IMR-90 (cell line): ENCODE measurements around the gene STXBP2. TPM values are rescaled to one million over a fixed set of nuclear protein-coding genes. Genes with fewer than 3 reads are reported as not detected.
A peak's percentile ranks its signal among the peaks of the same experiment; 100 is the strongest.

Source experiments
- ATAC-seq: fragments of 200-7000 bp; cut with Tn5 transposase; 2 replicates; pipeline ENCODE4 v1.9.1; 2020; ENCODE audit warnings: low read depth, mild to moderate bottlenecking, moderate library complexity
- BruUV-seq: library from RNA; stranded (reverse); fragments of 400-500 nt; replicated peaks from 2 replicates; lab custom pipeline; 2021; lab: Mats Ljungman, UMichigan
- CTCF ChIA-PET: fragments of 300-600 bp; formaldehyde crosslinking; extraction: SDS; loops from one replicate; lab custom pipeline; 2021; ENCODE audit warnings: antibody characterized with exemption; lab: Yijun Ruan, JAX
- POLR2A ChIA-PET: fragments of 300-600 bp; sonication (Branson Sonifier 250); formaldehyde crosslinking; loops from one replicate; lab custom pipeline; 2022; ENCODE audit warnings: antibody characterized with exemption; ENCODE audit not compliant: unreplicated experiment; lab: Charles Lee
- DNase-seq: peaks from one replicate; pipeline ENCODE4 v3.0.0; 2013
- H2AFZ ChIP-seq: replicated peaks from 2 replicates; pipeline ENCODE3; 2013; ENCODE audit warnings: low read length, mild to moderate bottlenecking; ENCODE audit not compliant: poor library complexity
- H2AK5ac ChIP-seq: 2 replicates; pipeline ENCODE4 v1.6.1; 2013; ENCODE audit warnings: low read depth, low read length, inconsistent platforms
- H2AK9ac ChIP-seq: replicated peaks from 2 replicates; pipeline ENCODE3; 2013; ENCODE audit warnings: mild to moderate bottlenecking, low read depth, low read length, moderate library complexity; ENCODE audit not compliant: poor library complexity
- H2BK120ac ChIP-seq: 2 replicates; pipeline ENCODE4 v1.6.1; 2013; ENCODE audit warnings: low read depth, low read length, inconsistent platforms
- H2BK15ac ChIP-seq: 3 replicates; pipeline ENCODE4 v1.6.1; 2013; ENCODE audit warnings: low read depth, low read length, inconsistent platforms
- H2BK20ac ChIP-seq: 2 replicates; pipeline ENCODE4 v1.6.1; 2013; ENCODE audit warnings: low read depth, mild to moderate bottlenecking, inconsistent platforms, low read length, moderate library complexity
- H2BK5ac ChIP-seq: 2 replicates; pipeline ENCODE4 v1.6.1; 2013; ENCODE audit warnings: mild to moderate bottlenecking, low read depth, low read length, inconsistent platforms; ENCODE audit not compliant: poor library complexity, severe bottlenecking
- H3K14ac ChIP-seq: replicated peaks from 2 replicates; pipeline ENCODE4 v1.6.1; 2013; ENCODE audit warnings: low read depth, low read length, inconsistent platforms
- H3K18ac ChIP-seq: 2 replicates; pipeline ENCODE4 v1.6.1; 2013; ENCODE audit warnings: low read depth, low read length, control low read depth
- H3K23ac ChIP-seq: 2 replicates; pipeline ENCODE4 v1.6.1; 2013; ENCODE audit warnings: low read depth, low read length, inconsistent platforms
- H3K27ac ChIP-seq: 2 replicates; pipeline ENCODE4 v1.5.1; 2013; ENCODE audit warnings: mild to moderate bottlenecking, control low read depth, low read length; ENCODE audit not compliant: insufficient read depth
- H3K27me3 ChIP-seq: 2 replicates; pipeline ENCODE4 v1.6.1; 2013; ENCODE audit warnings: low read length; ENCODE audit not compliant: control insufficient read depth, insufficient read depth
- H3K36me3 ChIP-seq: 2 replicates; pipeline ENCODE4 v1.6.1; 2013; ENCODE audit warnings: low read length, mixed read lengths; ENCODE audit not compliant: control insufficient read depth, insufficient read depth
- H3K4ac ChIP-seq: 2 replicates; pipeline ENCODE4 v1.6.1; 2013; ENCODE audit warnings: low read depth, low read length, inconsistent platforms
- H3K4me1 ChIP-seq: 2 replicates; pipeline ENCODE4 v1.6.1; 2013; ENCODE audit warnings: low read length, mixed read lengths; ENCODE audit not compliant: control insufficient read depth, insufficient read depth
- H3K4me2 ChIP-seq: 2 replicates; pipeline ENCODE4 v1.6.1; 2013; ENCODE audit warnings: low read depth, mild to moderate bottlenecking, control low read depth, low read length, moderate library complexity
- H3K4me3 ChIP-seq: 2 replicates; pipeline ENCODE4 v1.5.1; 2013; ENCODE audit warnings: low read depth, mild to moderate bottlenecking, control low read depth, low read length, moderate library complexity; ENCODE audit not compliant: insufficient read depth
- H3K56ac ChIP-seq: 2 replicates; pipeline ENCODE4 v1.6.1; 2013; ENCODE audit warnings: low read length, inconsistent platforms; ENCODE audit not compliant: insufficient read depth; ENCODE audit errors: extremely low read depth
- H3K79me1 ChIP-seq, 2 experiments: 2 replicates each; pipeline ENCODE4 v1.6.1; 2013; ENCODE audit warnings: low read length in 2 of 2, inconsistent platforms in 1 of 2, low read depth in 1 of 2
- H3K9ac ChIP-seq: 2 replicates; pipeline ENCODE4 v1.6.1; 2013; ENCODE audit warnings: low read depth, low read length, control low read depth
- H3K9me1 ChIP-seq: 2 replicates; pipeline ENCODE4 v1.6.1; 2013; ENCODE audit warnings: low read length, inconsistent platforms; ENCODE audit not compliant: insufficient read depth
- H3K9me3 ChIP-seq: 2 replicates; pipeline ENCODE4 v1.6.1; 2013; ENCODE audit warnings: low read length; ENCODE audit not compliant: control insufficient read depth, insufficient read depth
- H4K20me1 ChIP-seq: 2 replicates; pipeline ENCODE4 v1.6.1; 2013; ENCODE audit warnings: low read length, inconsistent platforms; ENCODE audit not compliant: insufficient read depth
- H4K5ac ChIP-seq: 2 replicates; pipeline ENCODE4 v1.6.1; 2013; ENCODE audit warnings: mild to moderate bottlenecking, low read depth, low read length, control low read depth
- H4K8ac ChIP-seq, 2 experiments: 2 replicates each; pipeline ENCODE4 v1.6.1; 2013; ENCODE audit warnings: low read depth in 2 of 2, low read length in 2 of 2, control low read depth in 1 of 2, inconsistent platforms in 1 of 2
- H4K91ac ChIP-seq: 2 replicates; pipeline ENCODE4 v1.6.1; 2013; ENCODE audit warnings: low read depth, low read length, inconsistent platforms; ENCODE audit not compliant: insufficient read depth
- BHLHE40 ChIP-seq: fragments of 150-350 bp; IDR thresholded peaks from 2 replicates; pipeline ENCODE4 v1.6.1; 2016; ENCODE audit warnings: mild to moderate bottlenecking, low read depth, low read length
- MAFK ChIP-seq: IDR thresholded peaks from 2 replicates; pipeline ENCODE4 v1.6.1; 2012; ENCODE audit warnings: low read depth, low read length, improper control_type of control experiment
- POLR2A ChIP-seq: IDR thresholded peaks from 2 replicates; pipeline ENCODE4 v1.6.1; 2012; ENCODE audit warnings: mild to moderate bottlenecking, low read depth, low read length
- WGBS, 2 experiments: methylation state at CpG; one replicate each; pipeline versions ENCODE4 v1.1.5 to v1.1.7; 2013; ENCODE audit warnings: missing lambda C conversion rate in 2 of 2; ENCODE audit not compliant: insufficient read length in 1 of 2; ENCODE audit errors: extremely low coverage in 2 of 2; 5-methylcytosine and 5-hydroxymethylcytosine counted together
- dilution Hi-C: fragments of 300-500 bp; cut with HindIII; formaldehyde crosslinking; loops from one replicate; pipeline ENCODE4 v1.14.3; 2018; ENCODE audit warnings: low sequenced_read_pairs; ENCODE audit not compliant: unreplicated experiment
- in situ Hi-C: fragments of 300-500 bp; cut with MboI; formaldehyde crosslinking; loops from 3 replicates; pipeline ENCODE4 v1.14.3; 2019; ENCODE audit warnings: low sequenced_read_pairs, inconsistent platforms, mixed read lengths
- intact Hi-C: fragments of 100-400 bp; cut with micrococcal nuclease; formaldehyde crosslinking; loops from 2 replicates; pipeline ENCODE4 v1.10.0; 2022
- polyA plus RNA-seq, 3 experiments: library from polyadenylated mRNA; depleted of rRNA; stranded (reverse); fragments of >200 nt; gene quantifications; 2 replicates each; pipeline ENCODE4 v1.2.3, GENCODE V29; 2012; ENCODE audit warnings: low replicate concordance in 1 of 3
- total RNA-seq: library from RNA; depleted of rRNA; stranded (reverse); fragments of >200 nt; gene quantifications from 2 replicates; pipeline ENCODE4 v1.2.3, GENCODE V29; 2012

The STXBP2 gene
- total and polyA plus RNA-seq, 2 of the 4 experiments (the other 2 are of a cell fraction) = 3.9 to 12.6 TPM

DNA sequence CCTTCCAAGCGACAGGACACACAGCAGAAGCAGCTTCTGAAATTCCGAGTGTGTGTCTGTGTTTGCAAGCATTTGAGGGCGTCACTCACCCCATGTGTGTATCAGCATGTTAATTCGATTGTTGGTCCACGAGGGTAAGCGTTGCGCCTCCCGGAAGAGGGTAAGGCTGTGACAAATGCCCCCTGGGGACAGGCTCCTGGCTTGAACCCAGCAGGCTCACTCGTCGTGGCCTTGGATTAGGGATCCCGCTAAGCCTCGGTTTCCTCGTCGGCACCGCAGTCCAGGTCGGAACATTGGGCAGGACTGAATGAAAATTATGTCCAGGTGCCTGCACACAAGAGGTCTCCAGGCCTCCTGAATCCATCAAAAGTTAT, 606 bp upstream of the STXBP2 start:
- Histone ChIP-seq H3K9me1 (peaks cover 12% of the 10 kb centered on the region), H4K91ac (no peak overlapping the region), H3K4me1 (no peaks in the 10 kb centered on the region), H3K9me3 (no peaks in the 10 kb centered on the region), H2AFZ (peak overlapping the region; percentile 82), H3K36me3 (peaks cover 4% of the 10 kb centered on the region; the same call in 1 of the 2 replicates), H2BK120ac (no peak overlapping the region), H3K4me3 (no peak overlapping the region), H2AK5ac (no peak overlapping the region), H3K56ac (no peak overlapping the region), H3K4ac (no peak overlapping the region), H3K79me1 (no peaks in the 10 kb centered on the region), H4K20me1 (peaks cover 5% of the 10 kb centered on the region; the same call in 1 of the 2 replicates), H3K9ac (no peak overlapping the region), H2BK15ac (no peak overlapping the region), H4K5ac (no peak overlapping the region; the same call in 1 of the 2 replicates), H3K14ac (no peak overlapping the region), H2BK5ac (no peak overlapping the region), H4K8ac (no peak overlapping the region; a peak in 1 of 4 replicates), H2BK20ac (no peak overlapping the region), H3K23ac (no peak overlapping the region), H3K4me2 (no peak overlapping the region), H3K27ac (no peak overlapping the region), H2AK9ac (peak overlapping the region; percentile 76), H3K27me3 (peaks cover 14% of the 10 kb centered on the region; the same call in 1 of the 2 replicates), H3K18ac (no peak overlapping the region)
- dilution Hi-C loops (no loop called here), intact Hi-C loops (no loop called here), in situ Hi-C loops (no loop called here)
- CTCF ChIA-PET = interaction anchor here (1.1 kb wide), 1 partner anchor 68 kb away, joined by 4 read pairs; no protein-coding TSS in a partner anchor
- DNase-seq (no peak), ATAC-seq (no peak)
- 69% methylated on average over 12 of the region's 16 CpGs; no CpG with 5 or more reads in 1 of the 2 experiments for WGBS, 2 experiments
- POLR2A ChIA-PET = no interaction called here
- no TSS peak for BruUV-seq
- TF ChIP-seq BHLHE40 (no peak), MAFK (no peak), POLR2A (no peak)
